Stimulated activated CD8-positive, alpha-beta memory T cell treated with anti-CD3 and anti-CD28 coated beads, Interleukin-7, amount 100 ng/mL, for 4 hours (primary cell): ENCODE measurements around the gene THSD4.
"Not testable (repeated sequence)": the region's sequence is repeated elsewhere in the genome, so short reads cannot be mapped to it uniquely, and the experiment has no call there.

ENCODE experiments used
- DNase-seq, 2 donors: peaks; one replicate each; pipeline ENCODE4 v3.0.0-alpha.2; 2020; ENCODE audit warnings: low read depth in 2 of 2

THSD4 gene

GRCh38 chr15:71425388-71425787 lies 310.1 kb downstream of the THSD4 start:
- DNase-seq: no peak

- no peak for DNase-seq
These were observed 311.5 kb downstream of the THSD4 start for GRCh38 chr15:71426792-71427191.

DNA sequence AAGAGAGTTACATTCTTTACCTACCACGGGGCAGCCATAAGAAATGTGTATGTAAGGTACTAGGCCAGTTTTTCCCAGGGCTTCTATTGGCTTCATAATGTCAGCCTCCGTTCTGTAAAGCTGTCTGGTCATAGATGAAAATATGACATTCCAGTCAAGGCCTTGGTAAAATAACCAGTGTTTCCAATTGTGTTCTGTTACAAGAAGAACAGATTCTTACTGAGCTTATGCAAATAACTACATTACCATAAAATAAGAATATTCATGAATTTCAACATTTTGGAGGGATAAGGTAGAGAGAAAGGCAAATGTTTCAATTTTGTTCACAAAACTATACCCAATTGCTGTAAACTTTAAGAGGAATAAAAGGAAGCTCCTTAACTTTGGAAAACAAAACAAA lies 315.5 kb downstream of the THSD4 start:
- no peak for DNase-seq

- no peak for DNase-seq
These were observed 316.4 kb downstream of the THSD4 start for GRCh38 chr15:71431343-71432336.

DNA sequence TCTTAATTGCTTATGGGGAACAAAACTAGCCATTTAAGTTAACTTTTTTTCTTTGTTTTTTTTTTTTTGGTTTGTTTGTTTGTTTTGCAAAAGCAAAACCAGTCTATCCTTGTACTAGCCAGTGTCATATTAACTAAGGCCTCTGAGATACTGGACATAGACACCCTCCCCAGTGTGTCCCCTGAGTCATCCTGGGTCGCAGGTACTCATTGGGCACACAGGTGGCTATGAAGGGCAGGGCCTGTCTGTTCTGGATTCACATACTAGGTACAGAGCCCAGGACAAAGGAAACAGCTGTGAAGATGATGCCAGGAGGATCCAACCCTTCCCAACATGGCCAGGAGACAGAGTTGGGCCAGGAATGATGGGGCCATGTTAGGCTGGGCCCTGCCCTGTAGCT lies 318.1 kb downstream of the THSD4 start:
- no peak for DNase-seq

DNA sequence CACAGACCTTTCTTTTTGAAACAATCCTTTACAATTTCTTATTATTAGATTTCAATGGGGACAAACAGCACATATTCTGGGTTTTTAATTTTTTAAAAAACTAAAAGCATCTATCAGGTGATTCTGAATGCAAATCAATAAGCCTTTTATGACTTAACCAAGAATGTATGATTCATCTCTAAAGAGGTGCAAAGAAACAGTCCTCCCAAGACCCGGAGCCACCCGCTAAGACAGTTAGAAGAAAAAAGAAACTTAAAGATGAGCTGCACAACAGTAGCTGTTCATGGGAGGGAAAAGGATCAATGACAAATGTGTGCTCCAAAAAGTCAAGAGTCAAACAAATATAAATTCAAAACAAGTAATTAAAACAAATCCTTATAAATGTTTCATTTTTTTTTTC lies 319.5 kb downstream of the THSD4 start:
- DNase-seq: no peak

- DNase-seq: no peak
These were observed 320.3 kb downstream of the THSD4 start for GRCh38 chr15:71435552-71435951.

DNA sequence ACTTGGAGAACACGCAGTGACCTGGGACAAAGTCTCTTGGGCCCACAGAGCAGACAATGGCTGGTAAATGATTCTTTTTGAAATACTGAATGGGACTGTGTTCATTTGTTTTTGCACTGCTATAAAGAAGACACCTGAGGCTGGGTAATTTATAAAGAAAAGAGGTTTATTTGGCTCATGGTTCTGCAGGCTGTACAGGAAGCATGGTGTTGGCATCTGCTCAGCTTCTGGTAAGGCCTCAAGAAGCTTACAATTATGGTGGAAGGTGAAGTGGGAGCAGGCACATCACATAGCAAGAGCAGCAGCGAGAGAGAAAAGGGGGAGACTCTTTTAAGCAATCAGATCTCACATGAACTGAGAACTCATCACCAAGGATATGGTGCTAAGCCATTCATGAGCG lies 321.6 kb downstream of the THSD4 start:
- no peak for DNase-seq

GRCh38 chr15:71437404-71437803 lies 322.1 kb downstream of the THSD4 start:
- DNase-seq: no peak

DNA sequence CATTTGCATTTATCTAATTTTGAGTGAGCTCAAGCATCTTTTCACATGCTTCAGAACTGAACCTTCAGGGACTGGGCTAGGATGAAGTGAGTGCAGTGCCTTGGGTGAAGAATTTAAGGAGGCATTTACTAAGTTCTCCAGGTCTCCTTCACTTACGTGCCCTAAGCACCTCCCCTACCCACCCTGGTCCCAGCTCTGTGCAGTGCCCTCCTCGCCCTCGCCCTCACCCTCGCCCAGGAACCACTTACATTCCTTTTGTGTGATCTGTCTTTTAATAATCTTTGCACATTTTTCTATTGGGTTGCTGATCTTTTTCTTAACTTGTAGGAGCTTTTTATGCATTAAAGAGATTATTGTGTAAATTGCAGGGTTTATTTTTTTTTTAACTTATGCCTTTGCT lies 322.6 kb downstream of the THSD4 start:
- DNase-seq: no peak

GRCh38 chr15:71439478-71439877 lies 324.2 kb downstream of the THSD4 start:
- not testable (repeated sequence) for DNase-seq

DNA sequence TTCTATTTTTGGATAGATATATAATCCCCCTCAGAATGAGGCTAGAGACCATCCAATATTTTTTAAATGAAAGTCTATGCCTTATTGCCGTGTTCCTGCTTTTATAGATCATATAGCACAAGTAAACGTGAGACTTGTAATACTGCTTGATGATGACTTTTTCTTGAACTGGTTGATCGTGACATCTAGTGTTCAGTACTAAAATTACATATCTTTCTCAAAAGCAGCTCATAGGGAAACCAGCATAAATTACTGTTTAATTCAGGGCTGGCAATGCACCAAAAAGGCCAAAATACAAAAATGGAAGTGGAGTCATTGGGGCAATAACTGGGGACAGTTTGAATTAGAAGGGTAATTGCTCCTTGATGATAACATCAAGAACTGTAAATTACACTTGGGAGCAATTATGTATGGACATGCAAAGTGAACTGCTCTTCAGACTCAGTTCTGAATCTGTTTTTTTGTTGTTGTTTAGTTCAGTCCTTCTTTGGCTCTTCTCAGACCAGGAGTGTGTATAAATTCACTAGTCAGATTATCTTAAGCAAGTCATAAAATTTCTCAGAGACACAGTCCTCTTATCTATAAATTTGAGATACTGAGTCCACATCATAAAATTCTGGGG lies 325.3 kb downstream of the THSD4 start:
- DNase-seq: no peak

DNA sequence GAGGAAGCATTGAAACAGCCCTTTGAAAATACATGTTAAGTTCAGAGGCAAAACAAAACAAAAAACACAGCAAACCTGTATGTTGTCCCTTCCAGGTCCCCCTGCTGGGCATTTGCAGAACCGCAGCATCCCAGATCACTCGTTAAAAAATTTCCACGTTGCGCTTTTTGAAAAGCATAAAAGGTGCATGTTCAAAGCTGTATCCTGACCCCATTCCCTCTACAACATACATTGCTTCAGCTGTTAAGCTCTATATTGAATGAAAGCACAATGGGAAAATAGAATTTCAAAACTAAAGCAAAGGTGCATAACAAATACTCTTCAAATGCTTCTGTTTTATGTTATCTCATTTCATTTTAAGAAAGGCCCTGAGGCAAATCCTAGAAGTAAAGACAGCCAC lies 328.3 kb downstream of the THSD4 start:
- no peak for DNase-seq

- DNase-seq: no peak
These were observed 328.9 kb downstream of the THSD4 start for GRCh38 chr15:71444032-71444810.

DNA sequence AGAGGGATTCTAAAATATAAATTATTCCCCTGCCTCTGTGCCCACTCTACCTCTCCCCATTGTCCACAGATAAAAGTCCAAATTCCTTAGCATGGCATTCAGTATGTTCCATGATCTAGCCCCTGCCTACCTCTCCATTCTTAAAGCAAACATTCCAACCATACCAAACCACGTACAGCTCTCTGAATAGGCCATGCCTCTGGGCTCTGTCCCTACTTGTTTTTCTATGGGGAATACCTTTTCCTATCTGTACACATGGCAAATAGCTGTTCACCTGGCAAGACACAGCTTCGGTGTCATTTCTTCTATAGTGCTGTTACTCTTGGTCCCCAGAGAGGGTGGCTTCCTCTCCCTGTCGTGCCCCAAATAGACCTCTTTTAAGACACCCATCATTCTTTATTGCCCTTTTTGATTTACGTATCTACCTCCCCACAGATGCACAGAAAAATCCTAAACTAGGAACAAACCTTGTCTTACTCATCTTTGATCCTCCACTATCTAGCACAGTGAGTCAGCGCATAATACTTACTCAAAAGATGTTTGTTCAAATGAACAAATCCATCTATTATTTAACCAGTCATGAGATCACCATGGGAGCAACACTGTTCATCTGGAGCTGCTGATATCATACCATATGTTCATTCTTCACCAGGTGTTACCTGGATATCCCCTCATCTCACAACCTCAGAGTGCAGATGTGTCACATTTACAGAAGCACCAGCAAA lies 329.8 kb downstream of the THSD4 start:
- DNase-seq: no peak

GRCh38 chr15:71447328-71448250 lies 332.3 kb downstream of the THSD4 start:
- no peak for DNase-seq

- DNase-seq: no peak
These were observed 333.4 kb downstream of the THSD4 start for GRCh38 chr15:71448688-71449114.

DNA sequence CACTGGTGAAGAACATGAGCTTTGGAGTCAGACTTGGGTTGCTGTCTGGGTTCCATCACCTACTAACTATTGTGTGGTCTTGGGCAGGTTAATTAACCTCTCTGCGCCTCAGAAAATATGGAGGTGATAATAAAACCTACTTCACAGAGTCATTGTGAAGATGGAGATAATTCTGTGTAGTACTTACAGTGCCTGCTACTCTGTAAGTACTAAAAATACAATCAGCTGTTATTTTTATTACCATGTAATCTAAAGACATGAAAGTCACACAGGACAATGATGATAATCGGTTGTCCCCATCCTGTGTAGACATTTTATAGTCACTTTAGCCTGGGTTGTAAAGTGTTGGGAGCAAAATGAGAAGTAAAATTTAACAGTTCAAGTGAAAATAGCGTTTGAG lies 334.1 kb downstream of the THSD4 start:
- DNase-seq: no peak

GRCh38 chr15:71449956-71450355 lies 334.7 kb downstream of the THSD4 start:
- no peak for DNase-seq

- DNase-seq: no peak
These were observed 335.9 kb downstream of the THSD4 start for GRCh38 chr15:71451130-71451529.

DNA sequence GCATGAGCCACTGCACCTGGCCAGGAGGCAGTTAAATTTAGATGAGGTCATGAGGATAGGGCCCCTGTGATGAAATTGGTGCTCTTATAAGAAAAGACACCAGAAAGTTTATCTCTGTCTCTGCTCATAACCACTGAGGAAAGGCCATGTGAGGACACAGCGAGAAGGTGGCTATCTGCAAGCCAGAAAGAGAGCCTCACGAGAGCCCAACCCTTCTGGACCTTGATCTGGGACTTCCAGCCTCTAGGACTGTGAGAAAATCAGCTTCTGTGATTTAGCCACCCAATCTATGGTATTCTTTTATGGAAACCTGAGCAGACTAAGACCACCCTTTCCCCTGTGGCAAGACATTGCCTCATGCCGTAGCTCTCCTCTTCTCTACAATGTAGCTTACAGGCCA lies 337.6 kb downstream of the THSD4 start:
- no peak for DNase-seq
